HepG2 (cell line): ENCODE results near the gene MXD1. TPM values are rescaled to one million over a fixed set of nuclear protein-coding genes. Genes with fewer than 3 reads are reported as not detected.

ENCODE experiments used
- ARNTL ChIP-seq: sonication (generic); formaldehyde crosslinking; IDR thresholded peaks from 2 replicates; pipeline ENCODE4 v1.4.0; 2020; ENCODE audit warnings: mild to moderate bottlenecking, missing genetic modification reagents
- CHD2 ChIP-seq: IDR thresholded peaks from 2 replicates; pipeline ENCODE4 v1.6.1; 2011; ENCODE audit warnings: low read depth, low read length, improper control_type of control experiment
- CREM ChIP-seq, 2 experiments: sonication (generic) in 1 of 2; formaldehyde crosslinking in 1 of 2; IDR thresholded peaks; 2 replicates each; pipeline versions ENCODE4 v1.4.0 to v1.6.1; 2016 to 2020; ENCODE audit warnings: antibody characterized with exemption in 1 of 2, mild to moderate bottlenecking in 1 of 2, missing genetic modification reagents in 1 of 2
- GATAD1 ChIP-seq: IDR thresholded peaks from 2 replicates; pipeline ENCODE4 v1.6.1; 2016; ENCODE audit warnings: missing genetic modification reagents, missing compliant biosample characterization
- HDAC1 ChIP-seq: sonication (generic); formaldehyde crosslinking; IDR thresholded peaks from 2 replicates; pipeline ENCODE4 v1.5.1; 2020; ENCODE audit warnings: mild to moderate bottlenecking, missing genetic modification reagents
- HINFP ChIP-seq: sonication (generic); formaldehyde crosslinking; IDR thresholded peaks from 2 replicates; pipeline ENCODE4 v1.4.0; 2020; ENCODE audit warnings: low read depth, mild to moderate bottlenecking, missing genetic modification reagents
- HOXA7 ChIP-seq: sonication (generic); formaldehyde crosslinking; IDR thresholded peaks from 2 replicates; pipeline ENCODE4 v1.8.1; 2022; ENCODE audit warnings: mild to moderate bottlenecking, missing genetic modification reagents, moderate library complexity
- KDM1A ChIP-seq: IDR thresholded peaks from 2 replicates; pipeline ENCODE4 v1.6.1; 2016; ENCODE audit warnings: missing compliant biosample characterization
- MED13 ChIP-seq: sonication (generic); formaldehyde crosslinking; IDR thresholded peaks from 2 replicates; pipeline ENCODE4 v1.5.0; 2020; ENCODE audit warnings: missing genetic modification reagents
- MYNN ChIP-seq: sonication (generic); formaldehyde crosslinking; IDR thresholded peaks from 2 replicates; pipeline ENCODE4 v1.4.0; 2020; ENCODE audit warnings: mild to moderate bottlenecking, low read depth, missing genetic modification reagents
- NR2F6 ChIP-seq, 2 experiments: IDR thresholded peaks; 2 replicates each; pipeline ENCODE4 v1.6.1; 2016; ENCODE audit warnings: antibody characterized with exemption in 1 of 2, mild to moderate bottlenecking in 1 of 2
- PAF1 ChIP-seq: IDR thresholded peaks from 2 replicates; pipeline ENCODE4 v1.6.1; 2016; ENCODE audit warnings: missing genetic modification reagents, missing compliant biosample characterization
- PAWR ChIP-seq: sonication (generic); formaldehyde crosslinking; IDR thresholded peaks from 2 replicates; pipeline ENCODE4 v1.4.0; 2020; ENCODE audit warnings: missing genetic modification reagents, mild to moderate bottlenecking, borderline replicate concordance
- PPARG ChIP-seq: conservative IDR thresholded peaks from 2 replicates; pipeline ENCODE4 v1.6.1; 2016; ENCODE audit warnings: missing biosample characterization, missing genetic modification reagents
- SSRP1 ChIP-seq: IDR thresholded peaks from 2 replicates; pipeline ENCODE4 v1.6.1; 2016; ENCODE audit warnings: control low read depth
- ZBTB1 ChIP-seq: sonication (generic); formaldehyde crosslinking; IDR thresholded peaks from 2 replicates; pipeline ENCODE4 v1.4.0; 2020; ENCODE audit warnings: missing genetic modification reagents, borderline replicate concordance
- ZNF263 ChIP-seq: sonication (generic); formaldehyde crosslinking; IDR thresholded peaks from 2 replicates; pipeline ENCODE4 v1.4.0; 2020; ENCODE audit warnings: missing genetic modification reagents
- ZNF597 ChIP-seq: sonication (generic); formaldehyde crosslinking; IDR thresholded peaks from 2 replicates; pipeline ENCODE4 v1.5.0; 2020; ENCODE audit warnings: missing genetic modification reagents
- polyA plus RNA-seq, 8 experiments: library from polyadenylated mRNA; depleted of rRNA in 3 of 8; stranded (reverse) in 7 of 8; unstranded in 1 of 8; fragments of >200 nt; fragmentation: Illumina TruSeq in 4 of 8; extraction: Trizol in 4 of 8; gene quantifications; 2 replicates each; pipeline versions ENCODE4 v1.2.1 to v1.2.3, GENCODE V29; 2011 to 2016; ENCODE audit warnings: low read depth in 4 of 8, missing spikeins in 1 of 8, mixed read lengths in 1 of 8; ENCODE audit not compliant: insufficient read depth in 1 of 8
- total RNA-seq, 5 experiments: library from RNA; depleted of rRNA; stranded (reverse); fragments of >200 nt; fragmentation: Illumina TruSeq; extraction: Trizol; gene quantifications; 2 replicates each; pipeline ENCODE4 v1.2.3, GENCODE V29; 2016; ENCODE audit warnings: low read depth in 1 of 5
- TF ChIP-seq, protein P1 (sequence below): sonication (generic); formaldehyde crosslinking; IDR thresholded peaks from 2 replicates; pipeline ENCODE4 v1.4.0; 2020; ENCODE audit warnings: missing genetic modification reagents
- TF ChIP-seq, protein P2 (sequence below): sonication (generic); formaldehyde crosslinking; conservative IDR thresholded peaks from 2 replicates; pipeline ENCODE4 v1.4.0; 2020; ENCODE audit warnings: mild to moderate bottlenecking, missing genetic modification reagents, moderate library complexity

Gene MXD1
- total and polyA plus RNA-seq, 2 of the 13 experiments (the other 11 are each of a cell fraction or from before 2014, with no cell fraction given), result 6.4 to 14.9 TPM

- TF ChIP-seq GATAD1 (CRISPR knock-in tag) (0 out of 2 replicates have a peak, but pooled peaks have one; percentile 34), SSRP1 (peak; percentile 63; the same call in 1 of the 2 replicates), MYNN (no peak), HINFP (no peak), MED13 (no peak), ZNF597 (CRISPR knock-in tag) (no peak), CHD2 (no peak), KDM1A (CRISPR knock-in tag) (peak; percentile 51; the same call in 1 of the 2 replicates), ZNF263 (peak; percentile 76), PPARG (CRISPR knock-in tag) (0 out of 2 replicates have a peak, but pooled peaks have one; percentile 17), ARNTL (CRISPR knock-in tag) (no peak), ZBTB1 (CRISPR knock-in tag) (no peak), PAF1 (CRISPR knock-in tag) (no peak), HOXA7 (CRISPR knock-in tag) (no peak), PAWR (no peak), NR2F6 (IDR thresholded peaks at IDR 0.05) (peak; percentile 32; the same call in 1 of the 2 replicates), NR2F6 (CRISPR knock-in tag; IDR thresholded peaks at IDR 0.05) (peak; percentile 7; the same call in 1 of the 2 replicates), HDAC1 (CRISPR knock-in tag) (no peak), CREM (IDR thresholded peaks at IDR 0.05) (peak; percentile 47), CREM (CRISPR knock-in tag; IDR thresholded peaks at IDR 0.05) (no peak)
- TF ChIP-seq, protein P1, sequence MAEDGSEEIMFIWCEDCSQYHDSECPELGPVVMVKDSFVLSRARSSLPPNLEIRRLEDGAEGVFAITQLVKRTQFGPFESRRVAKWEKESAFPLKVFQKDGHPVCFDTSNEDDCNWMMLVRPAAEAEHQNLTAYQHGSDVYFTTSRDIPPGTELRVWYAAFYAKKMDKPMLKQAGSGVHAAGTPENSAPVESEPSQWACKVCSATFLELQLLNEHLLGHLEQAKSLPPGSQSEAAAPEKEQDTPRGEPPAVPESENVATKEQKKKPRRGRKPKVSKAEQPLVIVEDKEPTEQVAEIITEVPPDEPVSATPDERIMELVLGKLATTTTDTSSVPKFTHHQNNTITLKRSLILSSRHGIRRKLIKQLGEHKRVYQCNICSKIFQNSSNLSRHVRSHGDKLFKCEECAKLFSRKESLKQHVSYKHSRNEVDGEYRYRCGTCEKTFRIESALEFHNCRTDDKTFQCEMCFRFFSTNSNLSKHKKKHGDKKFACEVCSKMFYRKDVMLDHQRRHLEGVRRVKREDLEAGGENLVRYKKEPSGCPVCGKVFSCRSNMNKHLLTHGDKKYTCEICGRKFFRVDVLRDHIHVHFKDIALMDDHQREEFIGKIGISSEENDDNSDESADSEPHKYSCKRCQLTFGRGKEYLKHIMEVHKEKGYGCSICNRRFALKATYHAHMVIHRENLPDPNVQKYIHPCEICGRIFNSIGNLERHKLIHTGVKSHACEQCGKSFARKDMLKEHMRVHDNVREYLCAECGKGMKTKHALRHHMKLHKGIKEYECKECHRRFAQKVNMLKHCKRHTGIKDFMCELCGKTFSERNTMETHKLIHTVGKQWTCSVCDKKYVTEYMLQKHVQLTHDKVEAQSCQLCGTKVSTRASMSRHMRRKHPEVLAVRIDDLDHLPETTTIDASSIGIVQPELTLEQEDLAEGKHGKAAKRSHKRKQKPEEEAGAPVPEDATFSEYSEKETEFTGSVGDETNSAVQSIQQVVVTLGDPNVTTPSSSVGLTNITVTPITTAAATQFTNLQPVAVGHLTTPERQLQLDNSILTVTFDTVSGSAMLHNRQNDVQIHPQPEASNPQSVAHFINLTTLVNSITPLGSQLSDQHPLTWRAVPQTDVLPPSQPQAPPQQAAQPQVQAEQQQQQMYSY (CRISPR knock-in tag), result no peak
- TF ChIP-seq, protein P2, sequence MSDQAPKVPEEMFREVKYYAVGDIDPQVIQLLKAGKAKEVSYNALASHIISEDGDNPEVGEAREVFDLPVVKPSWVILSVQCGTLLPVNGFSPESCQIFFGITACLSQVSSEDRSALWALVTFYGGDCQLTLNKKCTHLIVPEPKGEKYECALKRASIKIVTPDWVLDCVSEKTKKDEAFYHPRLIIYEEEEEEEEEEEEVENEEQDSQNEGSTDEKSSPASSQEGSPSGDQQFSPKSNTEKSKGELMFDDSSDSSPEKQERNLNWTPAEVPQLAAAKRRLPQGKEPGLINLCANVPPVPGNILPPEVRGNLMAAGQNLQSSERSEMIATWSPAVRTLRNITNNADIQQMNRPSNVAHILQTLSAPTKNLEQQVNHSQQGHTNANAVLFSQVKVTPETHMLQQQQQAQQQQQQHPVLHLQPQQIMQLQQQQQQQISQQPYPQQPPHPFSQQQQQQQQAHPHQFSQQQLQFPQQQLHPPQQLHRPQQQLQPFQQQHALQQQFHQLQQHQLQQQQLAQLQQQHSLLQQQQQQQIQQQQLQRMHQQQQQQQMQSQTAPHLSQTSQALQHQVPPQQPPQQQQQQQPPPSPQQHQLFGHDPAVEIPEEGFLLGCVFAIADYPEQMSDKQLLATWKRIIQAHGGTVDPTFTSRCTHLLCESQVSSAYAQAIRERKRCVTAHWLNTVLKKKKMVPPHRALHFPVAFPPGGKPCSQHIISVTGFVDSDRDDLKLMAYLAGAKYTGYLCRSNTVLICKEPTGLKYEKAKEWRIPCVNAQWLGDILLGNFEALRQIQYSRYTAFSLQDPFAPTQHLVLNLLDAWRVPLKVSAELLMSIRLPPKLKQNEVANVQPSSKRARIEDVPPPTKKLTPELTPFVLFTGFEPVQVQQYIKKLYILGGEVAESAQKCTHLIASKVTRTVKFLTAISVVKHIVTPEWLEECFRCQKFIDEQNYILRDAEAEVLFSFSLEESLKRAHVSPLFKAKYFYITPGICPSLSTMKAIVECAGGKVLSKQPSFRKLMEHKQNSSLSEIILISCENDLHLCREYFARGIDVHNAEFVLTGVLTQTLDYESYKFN (CRISPR knock-in tag), result no peak
These were observed 12.1 kb downstream of the MXD1 start (continued) for GRCh38 chr2:69926849-69927515.
